ENCODE data around the gene SCN2B.

SCN2B gene

GRCh38 chr11:118128721-118129470 is 47.5 kb downstream of the SCN2B start:
- no peak for DNase-seq

DNA sequence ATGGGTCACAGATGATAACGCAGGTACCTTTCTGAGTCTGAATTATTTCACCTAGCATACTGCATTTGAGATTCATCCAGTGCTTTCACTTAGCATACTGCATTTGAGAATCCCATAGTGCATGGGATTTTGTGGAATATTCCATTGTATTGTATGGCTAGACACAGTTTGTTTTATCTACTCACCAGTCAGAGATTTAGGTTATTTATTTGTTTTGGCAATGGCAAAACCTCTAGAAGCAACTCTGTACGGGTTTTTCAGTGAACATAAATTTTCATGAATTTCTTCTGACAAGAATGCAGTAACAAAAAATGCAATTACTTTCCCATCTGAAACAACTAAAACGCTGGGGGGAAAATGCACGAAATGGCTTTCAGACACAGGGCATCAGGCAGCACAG is 48.1 kb downstream of the SCN2B start:
- no peak for DNase-seq

GRCh38 chr11:118126082-118126838 is 50.2 kb downstream of the SCN2B start:
- peak; percentile 12 for DNase-seq

- DNase-seq: no peak
Observed at GRCh38 chr11:118124929-118125535, 51.4 kb downstream of the SCN2B start.

DNA sequence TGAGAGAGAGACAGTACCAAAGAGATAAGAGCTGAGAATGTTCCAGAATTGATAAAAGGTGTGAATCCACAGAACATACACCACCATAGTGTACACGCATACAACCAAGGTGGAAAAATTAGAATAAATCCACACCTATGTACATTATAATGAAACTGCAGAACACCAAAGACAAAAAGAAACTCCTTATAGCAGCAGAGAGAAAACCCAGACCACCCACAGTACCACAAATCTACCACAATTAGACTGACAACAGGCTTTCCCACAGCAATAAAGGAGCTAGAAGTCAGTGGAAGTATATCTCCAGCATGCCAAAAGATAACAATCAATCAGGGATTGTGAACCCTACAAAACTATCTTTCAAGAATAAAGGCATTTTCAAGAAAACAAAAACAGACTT is 55.6 kb downstream of the SCN2B start:
- no peak for DNase-seq

GRCh38 chr11:118117790-118118601 is 58.4 kb downstream of the SCN2B start:
- DNase-seq: no peak

DNA sequence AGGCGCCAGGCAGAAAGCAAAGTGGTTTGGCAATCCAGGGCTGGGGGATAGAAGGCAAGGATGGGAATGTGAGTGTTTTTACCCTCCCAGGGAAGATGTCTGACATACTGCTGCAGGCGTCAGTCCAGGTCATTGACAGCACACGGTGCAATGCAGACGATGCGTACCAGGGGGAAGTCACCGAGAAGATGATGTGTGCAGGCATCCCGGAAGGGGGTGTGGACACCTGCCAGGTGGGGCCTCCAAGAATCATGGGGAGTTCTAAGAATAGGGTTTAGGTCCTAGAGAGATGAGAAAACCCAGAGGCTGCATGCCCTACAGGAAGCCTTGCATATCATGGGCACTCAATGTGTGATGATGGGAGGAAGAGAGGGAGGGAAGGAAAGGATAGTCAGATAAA is 61.4 kb downstream of the SCN2B start:
- DNase-seq: no peak

GRCh38 chr11:118114266-118114665 is 62.2 kb downstream of the SCN2B start:
- DNase-seq: no peak

DNA sequence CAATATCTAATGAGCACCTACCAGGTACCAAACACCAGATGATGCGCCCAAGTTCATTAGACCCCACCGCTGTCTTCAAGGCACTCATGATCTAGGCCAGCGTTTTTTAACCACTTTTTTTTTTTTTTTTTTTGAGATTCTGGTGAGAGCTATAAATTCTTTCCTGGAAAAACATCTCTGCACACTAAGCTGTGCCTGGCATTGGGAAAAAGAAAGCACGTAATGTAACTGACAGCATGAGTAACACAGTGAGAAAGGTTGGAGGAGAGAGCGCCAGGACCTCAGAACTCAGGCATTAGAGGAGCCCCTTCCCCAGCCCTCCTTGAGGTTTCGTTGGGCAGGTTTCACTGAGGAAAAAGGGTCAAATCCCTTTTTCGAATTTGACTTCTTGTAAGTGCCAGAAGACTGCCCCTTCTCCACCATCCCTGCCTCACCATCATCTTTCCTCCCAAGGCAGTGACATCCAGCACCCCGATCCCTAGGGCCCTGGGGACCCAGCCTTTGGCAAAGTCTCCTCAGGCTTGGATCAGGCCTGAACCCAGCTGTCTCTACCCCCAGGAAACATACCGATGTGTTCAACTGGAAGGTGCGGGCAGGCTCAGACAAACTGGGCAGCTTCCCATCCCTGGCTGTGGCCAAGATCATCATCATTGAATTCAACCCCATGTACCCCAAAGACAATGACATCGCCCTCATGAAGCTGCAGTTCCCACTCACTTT is 63.6 kb downstream of the SCN2B start:
- no peak for DNase-seq
